HepG2 (cell line): ENCODE measurements around the gene ABCF1. TPM values are rescaled to one million over a fixed set of nuclear protein-coding genes. Genes with fewer than 3 reads are reported as not detected.
A peak's percentile ranks its signal among the peaks of the same experiment; 100 is the strongest.

ENCODE experiments used
- ATAC-seq: fragments of 200-7000 bp; cut with Tn5 transposase; 3 replicates; pipeline ENCODE4 v1.9.1; 2020; ENCODE audit warnings: mild to moderate bottlenecking, moderate library complexity
- BruUV-seq: library from RNA; stranded (reverse); fragments of 400-500 nt; replicated peaks from 2 replicates; lab custom pipeline; 2021; lab: Mats Ljungman, UMichigan
- CTCF ChIA-PET: fragments of 300-600 bp; formaldehyde crosslinking; extraction: SDS; loops from one replicate; lab custom pipeline; 2021; ENCODE audit warnings: low total read pairs, inconsistent platforms, low intra/inter-chr PET ratio; lab: Yijun Ruan, JAX
- POLR2A ChIA-PET: fragments of 350-600 bp; sonication (Branson Sonifier 250); formaldehyde crosslinking; loops from one replicate; lab custom pipeline; 2020; ENCODE audit warnings: antibody characterized with exemption, inconsistent platforms; lab: Yijun Ruan, JAX
- DNase-seq: peaks from one replicate; pipeline ENCODE4 v3.0.0-alpha.2; 2015; ENCODE audit warnings: low spot score
- FAIRE-seq: peaks from 3 replicates; lab custom pipeline; 2011; peaks lifted over from hg19 to GRCh38; lab: Jason Lieb, UNC
- H2AFZ ChIP-seq: one replicate; pipeline ENCODE4 v1.6.1; 2011; ENCODE audit warnings: low read length, inconsistent platforms
- H3K27ac ChIP-seq: fragments of 300-600 bp; 3 replicates; pipeline ENCODE4 v1.8.0; 2011; ENCODE audit warnings: mixed run types, mild to moderate bottlenecking, mixed read lengths, low read length, inconsistent platforms; ENCODE audit not compliant: insufficient read depth; ENCODE audit errors: extremely low read length
- H3K27me3 ChIP-seq, 2 experiments: fragments of 200-600 bp in 1 of 2; 2 replicates in 1 of 2; 3 replicates in 1 of 2; pipeline versions ENCODE4 v1.6.0 to v1.8.0; 2011; ENCODE audit warnings: low read length in 2 of 2, mild to moderate bottlenecking in 2 of 2, moderate library complexity in 2 of 2, inconsistent platforms in 1 of 2; ENCODE audit not compliant: insufficient read depth in 2 of 2, control insufficient read depth in 1 of 2
- H3K36me3 ChIP-seq, 2 experiments: fragments of 200-600 bp in 1 of 2; replicated peaks in 1 of 2; 2 replicates in 1 of 2; 3 replicates in 1 of 2; pipeline versions ENCODE4 v1.5.1 to v1.8.0; 2011; ENCODE audit warnings: low read length in 2 of 2, inconsistent platforms in 1 of 2; ENCODE audit not compliant: insufficient read depth in 2 of 2, control insufficient read depth in 1 of 2
- H3K4me1 ChIP-seq: 2 replicates; pipeline ENCODE4 v1.5.1; 2012; ENCODE audit warnings: low read length, inconsistent platforms; ENCODE audit not compliant: insufficient read depth
- H3K4me2 ChIP-seq: 2 replicates; pipeline ENCODE4 v1.6.0; 2011; ENCODE audit warnings: low read depth, low read length, inconsistent platforms
- H3K4me3 ChIP-seq, 3 experiments: fragments of 200-600 bp in 1 of 3; sonication (generic), shearing (Covaris generic) in 1 of 3; replicated peaks in 1 of 3; 2 replicates each; pipeline ENCODE4 v1.5.1; 2011 to 2016; ENCODE audit warnings: low read length in 3 of 3, inconsistent platforms in 2 of 3, low read depth in 2 of 3, mild to moderate bottlenecking in 2 of 3, control low read depth in 1 of 3, mixed read lengths in 1 of 3; ENCODE audit not compliant: insufficient read depth in 1 of 3
- H3K79me2 ChIP-seq: one replicate; pipeline ENCODE4 v1.6.1; 2011; ENCODE audit warnings: low read length, inconsistent platforms; ENCODE audit not compliant: insufficient read depth
- H3K9ac ChIP-seq: 2 replicates; pipeline ENCODE4 v1.6.0; 2011; ENCODE audit warnings: mild to moderate bottlenecking, low read depth, low read length, inconsistent platforms; ENCODE audit not compliant: insufficient read depth
- H3K9me3 ChIP-seq: 2 replicates; pipeline ENCODE4 v1.5.1; 2012; ENCODE audit warnings: mild to moderate bottlenecking, low read length
- H4K20me1 ChIP-seq: 2 replicates; pipeline ENCODE4 v1.6.0; 2011; ENCODE audit warnings: inconsistent platforms, mild to moderate bottlenecking, low read length, moderate library complexity; ENCODE audit not compliant: insufficient read depth
- GLI4 ChIP-seq: sonication (generic); formaldehyde crosslinking; IDR thresholded peaks from 2 replicates; pipeline ENCODE4 v1.5.1; 2020; ENCODE audit warnings: missing genetic modification reagents, mild to moderate bottlenecking, moderate library complexity, borderline replicate concordance
- POLR2G ChIP-seq: fragments of 200-400 bp; formaldehyde crosslinking; IDR thresholded peaks from 2 replicates; pipeline ENCODE4 v1.6.1; 2018; ENCODE audit warnings: mild to moderate bottlenecking, low read depth, low read length, moderate library complexity
- ZSCAN30 ChIP-seq: sonication (generic); formaldehyde crosslinking; IDR thresholded peaks from 2 replicates; pipeline ENCODE4 v1.5.0; 2020; ENCODE audit warnings: mild to moderate bottlenecking, missing genetic modification reagents
- WGBS: methylation state at CpG from one replicate; pipeline ENCODE4 v1.1.6; 2017; ENCODE audit warnings: low lambda C conversion rate; 5-methylcytosine and 5-hydroxymethylcytosine counted together
- in situ Hi-C: cut with HindIII; loops from 2 replicates; pipeline ENCODE4 v1.10.0; 2017; ENCODE audit warnings: low pct_unique_long_range_greater_than_20kb; ENCODE audit not compliant: extremely low pct_ligation_motif_present
- intact Hi-C: fragments of 100-400 bp; cut with micrococcal nuclease; formaldehyde crosslinking; loops from one replicate; pipeline ENCODE4 v1.10.0; 2022; ENCODE audit not compliant: unreplicated experiment
- polyA plus RNA-seq, 8 experiments: library from polyadenylated mRNA; depleted of rRNA in 3 of 8; stranded (reverse) in 7 of 8; unstranded in 1 of 8; fragments of >200 nt; fragmentation: Illumina TruSeq in 4 of 8; extraction: Trizol in 4 of 8; gene quantifications; 2 replicates each; pipeline versions ENCODE4 v1.2.1 to v1.2.3, GENCODE V29; 2011 to 2016; ENCODE audit warnings: low read depth in 4 of 8, missing spikeins in 1 of 8, mixed read lengths in 1 of 8; ENCODE audit not compliant: insufficient read depth in 1 of 8
- total RNA-seq, 5 experiments: library from RNA; depleted of rRNA; stranded (reverse); fragments of >200 nt; fragmentation: Illumina TruSeq; extraction: Trizol; gene quantifications; 2 replicates each; pipeline ENCODE4 v1.2.3, GENCODE V29; 2016; ENCODE audit warnings: low read depth in 1 of 5
- TF ChIP-seq, protein P1 (sequence below): sonication (generic); formaldehyde crosslinking; IDR thresholded peaks from 2 replicates; pipeline ENCODE4 v1.9.0; 2021; ENCODE audit warnings: missing genetic modification reagents, borderline replicate concordance

Gene ABCF1
- total and polyA plus RNA-seq, 2 of the 13 experiments (the other 11 are each of a cell fraction or from before 2014, with no cell fraction given), result 25.4 to 98.9 TPM

DNA sequence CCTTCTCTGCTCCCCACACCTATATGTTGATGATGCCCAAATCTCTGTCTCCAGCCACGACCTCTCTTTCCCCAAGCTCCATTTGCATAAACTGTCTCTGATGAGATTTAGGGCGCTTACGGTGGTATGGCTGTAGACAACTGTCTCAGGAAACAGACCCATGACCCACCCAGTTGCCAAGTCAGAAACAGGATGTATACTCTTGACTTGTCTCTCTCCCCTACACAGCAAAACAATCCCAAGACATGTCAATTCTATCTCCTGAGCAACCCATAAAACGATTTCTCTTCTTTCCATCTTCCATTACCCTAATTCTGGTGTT lies 28.9 kb upstream of the ABCF1 start:
- WGBS, result 43% methylated on average over 4 of the region's 4 CpGs
- Histone ChIP-seq H2AFZ (no peak overlapping the region), H3K9ac (no peak overlapping the region), H3K27me3 (no peaks in the 10 kb centered on the region), H3K4me1 (peaks cover 7% of the 10 kb centered on the region; the same call in 1 of the 2 replicates), H3K27ac (no peak overlapping the region), H3K9me3 (no peaks in the 10 kb centered on the region), H3K79me2 (no peaks in the 10 kb centered on the region), H3K36me3 (peaks cover 3 to 18% of the 10 kb centered on the region in 2 experiments; a peak in 3 of 5 replicates), H4K20me1 (no peaks in the 10 kb centered on the region; the same call in 1 of the 2 replicates), H3K4me3 (no peak overlapping the region), H3K4me2 (no peak overlapping the region)
- no TSS peak for BruUV-seq
- DNase-seq (no peak), ATAC-seq (no peak), FAIRE-seq (no peak)
- ChIA-PET CTCF (interaction anchor here (1.8 to 6.6 kb wide), 2 partner anchors 55 to 59 kb away, joined by 10 to 110 read pairs; no protein-coding TSS in a partner anchor), POLR2A (interaction anchor here (1.2 to 2.1 kb wide), 2 partner anchors 14 to 130 kb away, joined by 3 to 6 read pairs; partner anchors contain the start of genes DHX16 and GNL1)
- in situ Hi-C loops (loop anchor here (5.0 kb wide), 1 partner anchor 60 kb away; no protein-coding TSS in a partner anchor), intact Hi-C loops (loop anchor here (10.0 kb wide), 1 partner anchor 132 kb away; the partner anchor contains the start of gene DHX16)
- TF ChIP-seq, protein P1, sequence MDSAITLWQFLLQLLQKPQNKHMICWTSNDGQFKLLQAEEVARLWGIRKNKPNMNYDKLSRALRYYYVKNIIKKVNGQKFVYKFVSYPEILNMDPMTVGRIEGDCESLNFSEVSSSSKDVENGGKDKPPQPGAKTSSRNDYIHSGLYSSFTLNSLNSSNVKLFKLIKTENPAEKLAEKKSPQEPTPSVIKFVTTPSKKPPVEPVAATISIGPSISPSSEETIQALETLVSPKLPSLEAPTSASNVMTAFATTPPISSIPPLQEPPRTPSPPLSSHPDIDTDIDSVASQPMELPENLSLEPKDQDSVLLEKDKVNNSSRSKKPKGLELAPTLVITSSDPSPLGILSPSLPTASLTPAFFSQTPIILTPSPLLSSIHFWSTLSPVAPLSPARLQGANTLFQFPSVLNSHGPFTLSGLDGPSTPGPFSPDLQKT (CRISPR knock-in tag), result 0 out of 2 replicates have a peak, but pooled peaks have one; percentile 13
- TF ChIP-seq GLI4, result no peak

DNA sequence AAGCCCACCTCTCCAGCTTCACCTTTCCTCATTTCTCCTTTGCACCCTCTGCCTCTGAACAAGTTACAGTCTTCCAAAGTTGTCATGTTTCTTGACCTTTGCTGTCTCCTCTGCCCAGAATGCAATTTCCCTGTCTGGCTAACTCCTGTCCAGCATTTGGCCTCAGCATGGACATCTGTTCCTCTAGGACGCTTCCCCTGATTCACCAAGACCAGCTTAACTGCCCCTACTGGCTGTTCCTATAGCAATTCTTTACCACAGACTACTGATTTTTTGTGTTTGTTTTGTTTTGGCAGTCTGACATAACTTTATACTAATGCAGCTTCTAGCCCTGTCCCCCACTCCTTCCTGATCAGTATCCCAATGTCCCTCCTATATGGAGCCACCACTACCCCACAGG lies 28.3 kb upstream of the ABCF1 start:
- H3K4me2 ChIP-seq, result no peak overlapping the region
- no peak for DNase-seq
- intact Hi-C loops (loop anchor here (10.0 kb wide), 1 partner anchor 132 kb away; the partner anchor contains the start of gene DHX16), in situ Hi-C loops (loop anchor here (5.0 kb wide), 1 partner anchor 61 kb away; no protein-coding TSS in a partner anchor)
- peaks cover 6 to 20% of the 10 kb centered on the region in 2 experiments; a peak in 4 of 5 replicates for H3K36me3 ChIP-seq
- whole genome bisulfite sequencing, result 87% methylated on average over 1 of the region's 1 CpG
- ChIA-PET POLR2A (interaction anchor here (1.2 to 2.1 kb wide), 2 partner anchors 13 to 129 kb away, joined by 3 to 6 read pairs; partner anchors contain the start of genes DHX16 and GNL1), CTCF (interaction anchor here (6.6 kb wide), 1 partner anchor 60 kb away, joined by 110 read pairs; no protein-coding TSS in a partner anchor)
- H3K9me3 ChIP-seq, result no peaks in the 10 kb centered on the region
- TSS peak; percentile 11 for BruUV-seq
- no peak overlapping the region for H3K4me3 ChIP-seq
- no peak overlapping the region for H2AFZ ChIP-seq
- FAIRE-seq, result no peak
- no peak for ATAC-seq
- no peak overlapping the region for H3K9ac ChIP-seq
- H3K4me1 ChIP-seq, result peaks cover 7% of the 10 kb centered on the region; the same call in 1 of the 2 replicates
- H3K27ac ChIP-seq, result no peak overlapping the region
- TF ChIP-seq POLR2G (peak; percentile 27; the same call in 1 of the 2 replicates), ZSCAN30 (CRISPR knock-in tag) (no peak)
- H3K79me2 ChIP-seq, result no peaks in the 10 kb centered on the region
- H3K27me3 ChIP-seq, result no peaks in the 10 kb centered on the region
- H4K20me1 ChIP-seq, result no peaks in the 10 kb centered on the region; the same call in 1 of the 2 replicates
